SJSA1 (cell line): ENCODE results near the gene RCN1. TPM values are rescaled to one million over a fixed set of nuclear protein-coding genes. Genes with fewer than 3 reads are reported as not detected.
"Not testable (repeated sequence)": the region's sequence is repeated elsewhere in the genome, so short reads cannot be mapped to it uniquely, and the experiment has no call there.

Experiments used
- DNase-seq, 2 experiments: peaks; one replicate each; pipeline ENCODE4 v3.0.0-alpha.2; 2015 to 2020; ENCODE audit warnings: low spot score in 2 of 2, low read depth in 1 of 2
- H3K27ac ChIP-seq: fragments of 250-450 bp; sonication (Bioruptor Pico); 2 replicates; pipeline ENCODE4 v1.5.1; 2020; ENCODE audit warnings: mild to moderate bottlenecking, moderate library complexity
- H3K27me3 ChIP-seq: fragments of 250-450 bp; sonication (Bioruptor Pico); replicated peaks from 2 replicates; pipeline ENCODE4 v1.5.1; 2020; ENCODE audit warnings: mild to moderate bottlenecking, moderate library complexity
- H3K36me3 ChIP-seq: fragments of 250-450 bp; sonication (Bioruptor Pico); 2 replicates; pipeline ENCODE4 v1.5.1; 2020; ENCODE audit warnings: mild to moderate bottlenecking
- H3K4me1 ChIP-seq: fragments of 250-450 bp; sonication (Bioruptor Pico); replicated peaks from 2 replicates; pipeline ENCODE4 v1.6.1; 2021; ENCODE audit warnings: mild to moderate bottlenecking
- H3K4me3 ChIP-seq: fragments of 250-450 bp; sonication (Bioruptor Pico); 2 replicates; pipeline ENCODE4 v1.5.1; 2020; ENCODE audit warnings: mild to moderate bottlenecking
- H3K9me3 ChIP-seq: fragments of 250-450 bp; sonication (Bioruptor Pico); replicated peaks from 2 replicates; pipeline ENCODE4 v1.5.1; 2020; ENCODE audit warnings: mild to moderate bottlenecking
- total RNA-seq: library from RNA; depleted of rRNA; stranded (reverse); fragments of >200 nt; shearing (Covaris generic); gene quantifications from 2 replicates; pipeline ENCODE4 v1.2.3, GENCODE V29; 2014

RCN1 gene
- total RNA-seq, 1 experiment from 2014 or later = 110 TPM

DNA sequence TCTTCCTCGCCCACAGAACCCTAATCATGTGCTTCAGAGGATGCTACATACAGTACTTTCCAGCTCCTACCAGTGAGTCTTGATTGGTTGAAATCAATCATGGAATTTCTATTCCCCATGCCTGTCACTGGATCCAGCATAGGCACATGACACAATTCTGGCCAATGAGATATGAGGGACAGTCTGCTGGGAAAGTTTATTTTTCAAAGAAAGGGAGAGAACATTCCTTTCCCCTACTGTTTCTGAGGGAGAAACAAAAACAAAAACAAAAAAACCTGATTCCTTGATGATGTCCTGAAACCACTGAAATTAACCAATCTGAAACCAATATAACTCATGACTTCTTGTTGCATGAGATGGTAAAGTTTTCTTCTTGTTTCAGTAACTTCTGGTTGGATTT is 3.3 kb upstream of the RCN1 start:
- DNase-seq = peak in 1 of 2 experiments; percentile 66
- no peak overlapping the region for H3K4me3 ChIP-seq
- peak overlapping the region; percentile 79 for H3K27ac ChIP-seq
- peaks cover 7% of the 10 kb centered on the region for H3K36me3 ChIP-seq
- peaks cover 28% of the 10 kb centered on the region for H3K4me1 ChIP-seq
- no peaks in the 10 kb centered on the region for H3K27me3 ChIP-seq
- H3K9me3 ChIP-seq = no peaks in the 10 kb centered on the region

DNA sequence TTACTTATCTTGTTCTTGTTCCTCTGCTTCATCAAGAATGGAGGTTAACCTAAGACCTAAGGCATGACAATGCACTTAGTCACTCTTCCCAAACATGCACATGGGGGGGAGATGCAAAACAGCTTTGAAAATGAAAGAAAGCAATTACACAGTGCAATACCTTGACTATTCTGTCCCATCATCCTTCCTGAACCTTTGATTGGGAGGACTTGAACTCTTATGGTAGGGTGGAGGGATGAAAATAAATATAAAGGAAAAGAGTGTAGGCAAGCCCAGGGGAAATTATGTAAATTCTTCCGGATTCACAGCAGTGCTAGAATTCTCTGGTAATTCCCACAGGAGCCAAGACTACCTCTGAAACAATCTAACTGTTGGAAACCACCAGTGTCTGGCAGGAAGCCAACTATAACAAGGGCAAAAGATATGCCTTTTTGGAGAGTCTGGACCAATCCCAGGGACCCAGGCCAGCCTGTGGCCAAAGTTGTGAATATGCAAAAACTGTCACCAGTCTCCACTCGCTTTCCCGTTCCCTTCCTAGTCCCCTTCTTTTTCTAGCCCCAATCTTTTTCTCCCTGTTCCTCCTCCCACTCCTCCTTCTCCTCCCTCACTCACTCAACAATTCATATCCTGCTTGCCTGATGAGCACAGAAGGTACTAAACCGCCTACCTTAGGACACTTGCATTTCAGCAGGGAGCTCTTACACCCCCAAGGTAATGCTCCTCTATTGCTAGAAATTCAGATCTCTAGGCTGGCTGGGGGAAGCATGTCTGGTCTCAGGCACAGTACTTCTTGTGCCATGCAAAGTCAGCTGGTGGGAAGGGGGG is 2.5 kb upstream of the RCN1 start:
- peaks cover 7% of the 10 kb centered on the region for H3K36me3 ChIP-seq
- H3K4me3 ChIP-seq = peak overlapping the region; percentile 18
- H3K4me1 ChIP-seq = peaks cover 28% of the 10 kb centered on the region
- H3K27ac ChIP-seq = peak overlapping the region; percentile 79
- no peaks in the 10 kb centered on the region for H3K27me3 ChIP-seq
- H3K9me3 ChIP-seq = no peaks in the 10 kb centered on the region
- peak; percentile 84 to 88 for DNase-seq

DNA sequence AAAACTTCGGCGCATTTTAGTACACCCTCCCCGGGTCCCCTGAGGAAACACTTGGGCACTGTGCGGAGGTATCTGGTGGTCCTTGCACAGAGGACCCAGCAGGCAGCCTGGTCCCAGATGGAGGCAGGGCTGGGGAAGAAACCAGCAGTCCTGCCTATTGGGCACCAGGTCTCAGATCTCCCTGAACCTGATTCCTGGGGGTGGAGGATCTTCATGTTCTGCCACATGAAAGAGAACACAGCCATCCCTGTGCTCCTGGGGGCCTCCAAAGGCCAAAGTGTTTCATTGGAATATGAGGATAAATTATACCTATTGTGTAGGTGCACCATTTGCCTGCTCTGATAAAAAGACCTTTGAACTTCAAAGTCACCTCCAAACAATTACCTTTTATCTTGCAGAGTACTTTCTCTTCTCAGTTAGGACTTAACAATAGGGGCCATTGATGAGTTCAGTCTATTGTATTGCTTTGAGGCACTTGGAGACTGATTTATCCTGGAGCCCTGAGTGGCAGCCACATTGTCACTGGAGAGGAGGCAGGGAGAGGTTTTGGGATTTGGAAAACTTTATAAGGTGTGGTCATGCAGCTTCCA is 1.8 kb downstream of the RCN1 start:
- Histone ChIP-seq H3K4me3 (no peak overlapping the region; the same call in 1 of the 2 replicates), H3K27me3 (no peaks in the 10 kb centered on the region), H3K27ac (no peak overlapping the region), H3K9me3 (no peaks in the 10 kb centered on the region), H3K4me1 (peaks cover 21% of the 10 kb centered on the region), H3K36me3 (peaks cover 13% of the 10 kb centered on the region)
- DNase-seq = no peak

DNA sequence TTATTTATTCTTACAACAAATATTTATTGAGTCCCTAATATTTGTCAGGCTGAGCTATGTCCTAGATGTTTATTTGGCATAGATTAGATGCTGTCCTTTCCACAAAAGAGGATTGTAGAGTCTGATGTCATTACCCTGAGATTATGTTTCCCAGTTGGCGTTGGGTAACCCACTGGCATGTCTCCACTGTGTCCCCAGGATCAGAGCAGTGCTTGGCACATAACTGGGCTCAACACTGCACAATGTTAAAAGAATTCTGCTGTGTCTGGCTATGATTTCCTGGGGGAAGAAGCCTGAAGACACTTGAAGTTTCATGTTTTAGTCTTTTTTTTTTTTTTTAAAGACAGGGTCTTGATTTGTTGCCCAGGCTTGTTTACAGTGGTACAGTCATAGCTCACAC is 4.0 kb downstream of the RCN1 start:
- H3K36me3 ChIP-seq = peaks cover 34% of the 10 kb centered on the region
- no peak for DNase-seq
- H3K4me3 ChIP-seq = no peak overlapping the region
- peaks cover 6% of the 10 kb centered on the region; the same call in 1 of the 2 replicates for H3K4me1 ChIP-seq
- no peaks in the 10 kb centered on the region for H3K27me3 ChIP-seq
- no peaks in the 10 kb centered on the region for H3K9me3 ChIP-seq
- H3K27ac ChIP-seq = no peak overlapping the region

DNA sequence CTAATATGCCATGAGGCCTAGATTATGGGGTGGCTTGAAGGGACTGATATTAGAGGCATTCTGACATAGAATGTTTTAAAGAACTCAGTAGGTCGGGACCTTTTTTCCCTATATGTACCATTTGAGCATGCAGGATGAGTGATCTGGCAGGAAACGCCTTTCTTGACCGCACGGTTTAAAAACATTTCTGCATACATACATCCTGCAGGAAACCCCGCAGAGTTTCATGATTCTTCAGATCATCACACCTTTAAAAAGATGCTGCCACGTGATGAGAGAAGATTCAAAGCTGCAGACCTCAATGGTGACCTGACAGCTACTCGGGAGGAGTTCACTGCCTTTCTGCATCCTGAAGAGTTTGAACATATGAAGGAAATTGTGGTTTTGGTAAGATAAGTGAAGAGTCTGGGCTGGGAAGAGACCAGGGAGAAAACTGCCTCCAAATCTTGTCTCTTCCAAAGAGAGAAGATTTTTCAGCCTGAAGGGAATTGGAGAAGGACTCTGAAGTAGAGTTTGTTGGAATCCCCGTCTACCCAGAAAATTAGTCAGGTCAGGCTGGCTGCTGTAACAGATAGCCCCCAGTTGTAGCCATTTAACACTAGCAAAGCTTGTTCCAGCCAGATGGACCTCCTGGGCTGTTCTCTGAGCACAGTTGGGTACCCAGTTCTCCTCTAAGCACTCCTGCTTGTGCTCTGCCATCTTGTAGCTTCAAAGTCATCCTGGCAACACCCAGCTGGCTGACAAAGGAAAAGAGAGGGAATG is 7.4 kb downstream of the RCN1 start:
- H3K4me1 ChIP-seq = no peaks in the 10 kb centered on the region
- DNase-seq = no peak
- H3K27me3 ChIP-seq = no peaks in the 10 kb centered on the region
- peaks cover 57% of the 10 kb centered on the region for H3K36me3 ChIP-seq
- H3K4me3 ChIP-seq = no peak overlapping the region
- no peak overlapping the region for H3K27ac ChIP-seq
- no peaks in the 10 kb centered on the region for H3K9me3 ChIP-seq

DNA sequence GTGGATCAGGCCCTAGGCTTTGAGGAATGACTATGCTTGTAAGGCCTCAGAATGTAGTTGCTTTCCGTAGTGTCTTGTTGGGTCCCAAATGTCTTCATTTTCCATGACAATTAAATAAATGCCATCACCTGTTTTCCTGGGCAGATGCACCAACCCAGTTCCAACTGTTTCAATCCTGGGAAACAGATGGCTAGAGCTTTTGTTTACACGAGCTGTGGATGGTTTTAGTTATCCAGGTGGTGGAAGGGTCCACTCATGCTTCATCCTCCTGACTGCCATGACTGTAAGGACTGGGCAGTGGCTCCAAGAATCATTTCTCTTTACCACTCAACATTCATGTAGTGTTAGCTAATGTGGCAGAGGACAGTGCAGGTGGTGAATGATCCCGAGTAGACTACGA is 8.6 kb downstream of the RCN1 start:
- no peak overlapping the region for H3K4me3 ChIP-seq
- peaks cover 67% of the 10 kb centered on the region for H3K36me3 ChIP-seq
- H3K9me3 ChIP-seq = no peaks in the 10 kb centered on the region
- no peaks in the 10 kb centered on the region for H3K4me1 ChIP-seq
- H3K27me3 ChIP-seq = no peaks in the 10 kb centered on the region
- H3K27ac ChIP-seq = no peak overlapping the region
- no peak for DNase-seq

DNA sequence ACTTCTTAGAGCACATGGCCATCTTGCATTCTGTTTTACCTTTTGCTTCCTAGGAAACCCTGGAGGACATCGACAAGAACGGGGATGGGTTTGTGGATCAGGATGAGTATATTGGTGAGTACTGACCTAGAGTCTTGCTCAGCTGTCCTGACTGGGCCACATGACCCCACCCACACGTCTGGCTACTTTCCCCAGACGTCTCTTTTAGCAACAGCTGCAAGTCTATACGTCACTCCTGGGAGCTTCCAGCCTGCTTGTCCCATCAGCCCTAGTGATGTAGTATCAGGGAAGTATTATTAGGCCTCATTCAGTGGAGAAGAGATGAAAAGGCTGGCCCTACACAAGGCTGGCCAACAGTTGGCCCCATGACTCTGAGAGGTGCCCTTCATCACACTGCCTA is 9.6 kb downstream of the RCN1 start:
- Histone ChIP-seq H3K27me3 (no peaks in the 10 kb centered on the region), H3K4me3 (no peak overlapping the region), H3K27ac (no peak overlapping the region), H3K36me3 (peaks cover 67% of the 10 kb centered on the region), H3K9me3 (no peaks in the 10 kb centered on the region), H3K4me1 (no peaks in the 10 kb centered on the region)
- DNase-seq = no peak

DNA sequence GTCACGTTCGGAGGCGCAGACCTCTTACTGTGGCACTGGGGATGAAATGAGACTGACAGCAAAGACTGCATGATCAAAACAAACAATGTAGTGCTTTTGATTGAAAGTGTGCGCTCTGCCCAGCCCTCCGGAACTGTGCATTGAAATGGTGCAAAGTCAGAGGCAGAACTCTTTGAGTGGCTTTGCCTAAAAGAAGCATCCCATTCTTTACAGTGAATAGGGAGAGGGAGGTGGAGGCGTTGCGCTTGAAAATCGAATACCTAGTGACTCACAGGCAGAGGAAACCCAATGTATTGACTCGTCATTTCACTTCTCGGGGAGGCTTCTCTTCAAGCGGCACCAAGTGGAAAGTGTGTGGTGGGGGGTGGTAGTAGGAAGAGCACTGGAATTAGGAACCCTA is 10.9 kb downstream of the RCN1 start:
- no peaks in the 10 kb centered on the region for H3K4me1 ChIP-seq
- H3K9me3 ChIP-seq = no peaks in the 10 kb centered on the region
- no peak for DNase-seq
- H3K36me3 ChIP-seq = peaks cover 70% of the 10 kb centered on the region
- H3K27ac ChIP-seq = no peak overlapping the region
- H3K27me3 ChIP-seq = 0 out of 2 replicates have a peak, but pooled peaks cover 3% of the 10 kb centered on the region
- H3K4me3 ChIP-seq = no peak overlapping the region

DNA sequence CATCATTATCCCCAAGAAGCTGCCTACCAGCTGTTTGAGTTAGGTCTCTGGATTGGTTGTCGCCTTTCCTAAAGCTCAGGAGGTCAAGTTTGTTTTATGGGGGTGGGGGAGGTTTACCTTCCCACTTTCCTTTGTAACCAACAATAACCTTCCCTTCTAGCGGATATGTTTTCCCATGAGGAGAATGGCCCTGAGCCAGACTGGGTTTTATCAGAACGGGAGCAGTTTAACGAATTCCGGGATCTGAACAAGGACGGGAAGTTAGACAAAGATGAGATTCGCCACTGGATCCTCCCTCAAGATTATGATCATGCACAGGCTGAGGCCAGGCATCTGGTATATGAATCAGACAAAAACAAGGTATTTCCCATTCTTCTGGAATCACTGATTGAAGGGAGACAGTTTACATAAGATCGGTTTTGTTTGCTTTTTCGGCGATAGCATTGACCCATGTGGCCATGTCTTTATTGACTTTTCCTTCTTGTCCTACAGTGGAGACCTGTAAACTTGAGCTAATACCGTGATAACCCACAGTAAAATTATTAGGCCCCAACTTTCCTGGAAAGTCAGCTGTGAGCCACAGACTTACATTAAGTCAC is 12.3 kb downstream of the RCN1 start:
- peaks cover 59% of the 10 kb centered on the region for H3K36me3 ChIP-seq
- not testable (repeated sequence) for H3K27ac ChIP-seq, DNase-seq

DNA sequence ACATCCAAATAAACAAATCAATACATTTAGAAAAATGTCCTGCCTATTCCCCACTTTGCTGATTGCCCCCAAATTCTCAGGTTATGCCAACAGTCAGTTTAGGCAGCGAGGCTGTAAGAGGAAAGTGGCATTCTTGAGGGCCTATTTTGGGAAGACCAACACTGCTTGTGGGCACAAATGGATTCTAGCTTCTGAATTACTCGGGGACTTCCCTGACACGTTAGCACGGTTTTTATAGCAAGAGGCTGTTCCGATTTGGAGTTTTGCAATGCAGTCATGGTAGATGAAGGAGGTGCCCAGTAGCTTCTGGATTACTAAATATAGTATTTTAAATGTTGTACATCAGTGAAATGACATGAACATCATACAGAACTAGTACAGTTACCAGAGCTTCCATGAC is 13.1 kb downstream of the RCN1 start:
- H3K27me3 ChIP-seq = 0 out of 2 replicates have a peak, but pooled peaks cover 3% of the 10 kb centered on the region
- no peaks in the 10 kb centered on the region for H3K9me3 ChIP-seq
- peaks cover 8% of the 10 kb centered on the region for H3K4me1 ChIP-seq
- no peak for DNase-seq
- peaks cover 52% of the 10 kb centered on the region for H3K36me3 ChIP-seq
- H3K27ac ChIP-seq = no peak overlapping the region
- no peak overlapping the region for H3K4me3 ChIP-seq

More for the DNA sequence above, 12.3 kb downstream of the RCN1 start:
- H3K4me1 ChIP-seq, H3K27me3 ChIP-seq, H3K9me3 ChIP-seq, H3K4me3 ChIP-seq: not testable (repeated sequence)

DNA sequence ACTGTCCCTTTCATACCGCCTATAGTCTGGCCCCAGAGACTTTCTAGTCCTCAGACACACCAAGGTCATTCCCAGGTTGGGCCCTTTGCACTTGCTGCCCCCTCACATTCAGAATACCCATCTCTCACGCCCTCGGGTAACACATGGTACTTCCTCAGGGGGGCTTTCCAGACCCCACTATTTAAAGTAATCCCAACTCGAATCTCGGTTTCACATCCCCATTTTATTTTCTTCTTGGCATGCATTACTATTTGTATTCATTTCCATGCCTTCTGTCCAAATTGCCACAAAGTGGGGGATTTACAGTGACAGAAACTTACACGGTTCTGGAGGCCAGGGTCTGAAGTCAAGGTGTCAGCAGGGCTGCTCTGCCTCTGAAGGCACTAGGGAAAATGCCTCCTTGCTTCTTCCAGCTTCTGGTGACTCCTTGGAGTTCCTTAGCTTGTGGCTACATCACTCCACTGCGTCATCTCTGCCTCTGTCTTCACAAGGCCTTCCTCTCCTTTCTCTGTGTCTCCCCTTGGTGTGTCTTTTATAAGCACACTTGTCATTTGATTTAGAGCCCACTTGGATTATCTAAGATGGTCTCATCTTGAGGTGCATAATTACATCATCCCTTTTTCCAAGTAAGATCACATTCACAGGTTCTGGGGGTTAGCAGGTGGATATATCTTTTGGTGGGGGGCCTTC is 15.1 kb downstream of the RCN1 start:
- Histone ChIP-seq H3K27me3 (peaks cover 3% of the 10 kb centered on the region; the same call in 1 of the 2 replicates), H3K27ac (no peak overlapping the region)

DNA sequence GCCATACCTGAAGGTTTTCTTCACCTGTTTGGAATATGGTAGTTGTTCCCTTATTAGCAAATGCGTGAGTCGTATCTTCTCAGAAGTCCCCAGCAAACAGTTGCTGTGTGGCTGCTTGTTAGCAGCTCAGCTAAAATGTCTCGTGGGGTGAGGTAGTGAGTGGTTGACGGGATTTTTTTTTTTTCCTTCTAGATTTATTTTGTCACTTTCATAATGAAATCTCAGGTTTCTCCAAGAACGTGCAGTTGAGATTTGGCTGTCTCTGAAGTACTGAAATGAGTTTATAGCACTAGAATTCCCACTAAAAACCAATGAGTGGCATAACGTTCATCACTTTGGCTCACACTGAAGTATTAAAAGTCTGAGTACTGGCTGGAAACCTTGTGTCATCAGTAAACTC is 16.8 kb downstream of the RCN1 start:
- no peak for DNase-seq

More for the DNA sequence above, 15.1 kb downstream of the RCN1 start:
- H3K9me3 ChIP-seq = no peaks in the 10 kb centered on the region
- H3K36me3 ChIP-seq = peaks cover 33% of the 10 kb centered on the region
- no peak for DNase-seq
- H3K4me3 ChIP-seq = no peak overlapping the region
- peaks cover 22% of the 10 kb centered on the region for H3K4me1 ChIP-seq

DNA sequence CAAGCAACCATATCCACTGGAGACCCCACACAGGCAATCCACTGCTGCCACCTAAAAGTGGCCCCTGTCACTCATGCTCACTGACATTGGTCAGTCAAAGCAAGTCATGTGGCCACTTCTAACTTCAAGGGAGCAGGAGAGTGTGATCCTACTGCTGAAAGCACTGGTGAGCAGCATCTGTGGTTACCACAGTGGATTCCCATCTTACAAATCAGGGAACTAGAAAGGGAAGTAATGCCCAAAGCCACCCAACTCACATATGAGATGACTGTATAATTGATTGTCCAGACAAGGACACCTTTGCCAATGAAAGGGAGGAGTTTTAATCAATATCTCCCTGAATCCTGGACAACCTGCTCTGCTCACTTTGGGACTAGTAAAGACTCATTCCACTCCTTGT is 17.7 kb downstream of the RCN1 start:
- peaks cover 19% of the 10 kb centered on the region for H3K27me3 ChIP-seq
- H3K27ac ChIP-seq = no peak overlapping the region
- H3K9me3 ChIP-seq = no peaks in the 10 kb centered on the region
- DNase-seq = no peak
- no peak overlapping the region for H3K4me3 ChIP-seq
- H3K36me3 ChIP-seq = peaks cover 10% of the 10 kb centered on the region
- H3K4me1 ChIP-seq = peaks cover 22% of the 10 kb centered on the region

More for the DNA sequence above, 16.8 kb downstream of the RCN1 start:
- Histone ChIP-seq H3K4me3 (no peak overlapping the region), H3K27ac (no peak overlapping the region), H3K36me3 (peaks cover 20% of the 10 kb centered on the region), H3K4me1 (peaks cover 22% of the 10 kb centered on the region), H3K9me3 (no peaks in the 10 kb centered on the region), H3K27me3 (peaks cover 12% of the 10 kb centered on the region)
